Eye (tissue), 1 donor: ENCODE results near the gene LENG1.

Experiments
- DNase-seq: peaks from one replicate; pipeline ENCODE4 v3.0.0-alpha.2; 2015

Gene LENG1

DNA sequence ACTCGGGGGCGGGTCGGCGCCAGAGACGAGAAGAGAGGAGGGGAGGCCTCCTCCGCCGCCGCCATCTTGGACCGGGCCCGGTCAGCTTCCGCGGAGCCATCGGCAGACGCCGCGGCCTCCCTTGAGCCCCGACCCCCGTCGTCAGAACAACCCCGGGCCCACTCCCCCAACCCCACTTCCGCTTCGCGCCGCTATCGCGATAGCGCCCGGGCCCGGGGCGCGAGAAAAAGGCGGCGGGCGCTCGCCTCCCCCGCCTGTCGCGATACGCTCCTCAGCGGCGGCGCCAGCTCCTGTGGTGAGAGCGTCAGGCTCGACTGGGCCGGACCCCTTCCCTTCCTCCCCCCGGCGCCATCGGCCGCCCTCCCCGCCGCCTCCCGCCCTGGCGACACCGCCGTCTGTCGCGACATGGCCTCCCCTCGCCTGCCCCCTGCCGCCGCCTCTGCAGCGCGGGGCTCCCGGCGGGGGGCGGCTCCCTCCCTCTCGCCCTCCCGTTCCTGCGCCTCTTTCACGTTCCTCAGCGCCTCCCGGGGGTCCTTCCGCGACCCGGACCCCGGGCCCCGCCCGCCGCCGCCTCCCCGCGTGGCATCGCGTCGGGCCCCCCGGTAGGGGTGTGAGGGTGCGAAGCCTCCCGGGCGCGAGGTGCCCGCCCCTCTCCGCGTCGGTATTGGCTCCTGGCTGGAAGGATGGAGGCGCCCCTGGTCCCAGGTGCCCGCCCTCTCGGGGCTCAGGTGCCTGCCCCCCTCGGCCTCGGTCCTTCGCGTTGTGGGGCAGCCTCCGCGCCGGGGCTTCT lies 21.6 kb downstream of the LENG1 start, which contains the start of gene CNOT3:
Gene CNOT3, plus strand, starts transcription at position 64 of the 790 bp plus-strand sequence. CDS start 5,217 bp downstream, outside the sequence.
- DNase-seq: no peak

GRCh38 chr19:54136864-54137698 lies 22.4 kb downstream of the LENG1 start:
- peak; percentile 100 for DNase-seq

DNA sequence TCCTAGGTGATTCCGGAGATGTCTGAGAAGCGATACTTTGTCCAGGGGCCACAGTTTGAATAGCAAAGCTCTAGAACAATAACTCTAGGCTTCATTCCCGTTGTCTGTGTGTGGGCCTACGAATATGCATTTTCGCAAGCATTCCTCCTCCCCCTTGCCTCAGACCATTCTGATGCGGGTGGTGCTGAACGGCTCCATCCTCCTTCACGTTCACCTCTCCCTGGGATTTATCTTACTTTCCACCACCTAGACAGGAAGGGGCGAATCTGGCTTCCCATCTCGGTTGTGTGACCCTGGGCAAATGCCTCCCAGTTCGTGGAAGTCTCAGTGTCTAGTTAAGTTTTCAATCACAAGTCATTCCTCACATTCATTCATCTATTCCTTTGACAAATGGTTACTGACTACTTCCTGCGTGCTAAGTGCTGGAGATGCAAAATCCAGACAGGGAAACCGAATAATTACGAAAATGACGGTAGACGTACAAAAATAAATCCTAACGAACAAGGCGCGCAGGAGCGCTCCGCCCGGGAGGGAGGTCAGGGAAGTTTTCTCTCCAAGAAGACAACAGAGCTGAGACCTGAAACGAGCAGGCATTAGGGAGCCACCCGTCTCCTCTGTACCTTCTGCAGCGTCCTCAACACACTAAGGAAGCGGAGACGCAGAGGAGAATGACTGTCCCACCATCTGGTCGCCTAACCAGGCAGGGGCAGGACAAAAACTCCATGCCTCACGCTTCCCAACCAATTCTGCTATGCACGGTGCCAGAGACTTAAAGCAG lies 23.2 kb downstream of the LENG1 start:
- no peak for DNase-seq

DNA sequence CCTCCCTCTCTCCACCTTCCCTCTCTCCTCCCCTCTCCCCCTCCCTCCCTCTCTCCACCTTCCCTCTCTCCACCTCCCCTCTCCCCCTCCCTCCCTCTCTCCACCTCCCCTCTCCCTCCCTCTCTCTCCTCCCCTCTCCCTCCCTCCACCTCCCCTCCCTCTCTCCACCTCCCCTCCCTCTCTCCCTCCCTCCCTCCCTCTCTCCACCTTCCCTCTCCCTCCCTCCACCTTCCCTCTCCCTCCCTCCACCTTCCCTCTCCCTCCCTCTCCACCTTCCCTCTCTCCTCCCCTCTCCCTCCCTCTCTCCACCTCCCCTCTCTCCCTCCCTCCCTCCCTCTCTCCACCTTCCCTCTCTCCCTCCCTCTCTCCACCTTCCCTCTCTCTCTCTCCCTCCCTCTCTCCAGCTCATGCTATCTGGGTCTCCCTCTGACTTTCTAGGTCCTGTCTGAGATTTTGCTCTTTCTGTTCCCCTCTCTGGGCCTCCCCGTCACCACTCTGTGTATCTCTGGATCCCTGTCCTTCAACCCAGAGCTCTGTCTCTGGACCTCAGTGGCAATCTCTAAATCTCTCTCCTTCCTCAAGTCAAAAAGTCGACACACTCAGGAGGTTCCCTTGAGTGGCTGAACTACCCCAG lies 25.4 kb downstream of the LENG1 start:
- no peak for DNase-seq

DNA sequence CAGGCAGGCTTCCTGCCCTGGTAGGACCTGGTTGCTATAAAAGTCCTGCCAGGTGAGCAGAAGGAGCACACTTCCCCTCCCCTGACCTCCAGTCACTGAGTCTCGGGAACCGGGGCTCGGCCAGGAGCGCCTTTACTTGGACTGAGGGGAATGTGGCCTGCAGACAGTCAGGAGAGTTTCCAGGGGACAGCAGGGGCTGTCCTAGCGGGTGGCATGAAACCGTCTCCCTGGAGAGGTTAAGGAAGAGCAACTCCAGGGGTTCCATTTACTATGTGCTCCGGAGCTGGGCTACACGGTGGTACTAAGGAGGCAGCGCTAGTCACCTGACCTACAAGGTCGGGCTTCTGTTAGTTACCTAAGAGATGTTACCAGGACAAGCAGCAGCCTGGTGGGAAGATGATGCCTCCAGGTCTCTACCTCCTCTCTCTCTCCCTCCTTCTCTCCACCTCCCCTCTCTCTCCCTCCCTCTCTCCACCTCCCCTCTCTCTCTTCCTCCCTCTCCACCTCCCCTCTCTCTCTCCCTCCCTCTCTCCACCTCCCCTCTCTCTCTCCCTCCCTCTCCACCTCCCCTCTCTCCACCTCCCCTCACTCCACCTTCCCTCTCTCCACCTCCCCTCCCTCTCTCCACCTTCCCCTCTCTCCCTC lies 26.1 kb downstream of the LENG1 start:
- DNase-seq: peak; percentile 66

DNA sequence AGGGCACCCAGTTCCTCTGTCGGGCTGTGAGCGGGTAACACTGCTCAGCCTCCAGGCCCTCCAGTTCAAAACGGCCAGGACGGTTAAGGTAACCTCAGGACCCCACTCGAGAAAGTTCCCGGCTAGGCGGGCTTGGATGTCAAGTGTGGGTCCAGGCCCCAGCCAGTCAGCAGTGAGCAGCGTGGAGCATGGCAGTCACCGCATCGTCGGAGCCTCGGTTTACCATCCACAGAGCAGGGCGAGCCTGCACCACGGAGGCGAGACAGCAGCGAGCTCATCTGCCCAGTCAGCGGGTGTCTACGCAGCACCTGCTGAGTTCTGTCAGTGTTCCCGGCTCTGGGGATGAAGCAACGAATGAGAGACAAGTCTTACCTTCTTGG lies 29.9 kb downstream of the LENG1 start:
- no peak for DNase-seq

DNA sequence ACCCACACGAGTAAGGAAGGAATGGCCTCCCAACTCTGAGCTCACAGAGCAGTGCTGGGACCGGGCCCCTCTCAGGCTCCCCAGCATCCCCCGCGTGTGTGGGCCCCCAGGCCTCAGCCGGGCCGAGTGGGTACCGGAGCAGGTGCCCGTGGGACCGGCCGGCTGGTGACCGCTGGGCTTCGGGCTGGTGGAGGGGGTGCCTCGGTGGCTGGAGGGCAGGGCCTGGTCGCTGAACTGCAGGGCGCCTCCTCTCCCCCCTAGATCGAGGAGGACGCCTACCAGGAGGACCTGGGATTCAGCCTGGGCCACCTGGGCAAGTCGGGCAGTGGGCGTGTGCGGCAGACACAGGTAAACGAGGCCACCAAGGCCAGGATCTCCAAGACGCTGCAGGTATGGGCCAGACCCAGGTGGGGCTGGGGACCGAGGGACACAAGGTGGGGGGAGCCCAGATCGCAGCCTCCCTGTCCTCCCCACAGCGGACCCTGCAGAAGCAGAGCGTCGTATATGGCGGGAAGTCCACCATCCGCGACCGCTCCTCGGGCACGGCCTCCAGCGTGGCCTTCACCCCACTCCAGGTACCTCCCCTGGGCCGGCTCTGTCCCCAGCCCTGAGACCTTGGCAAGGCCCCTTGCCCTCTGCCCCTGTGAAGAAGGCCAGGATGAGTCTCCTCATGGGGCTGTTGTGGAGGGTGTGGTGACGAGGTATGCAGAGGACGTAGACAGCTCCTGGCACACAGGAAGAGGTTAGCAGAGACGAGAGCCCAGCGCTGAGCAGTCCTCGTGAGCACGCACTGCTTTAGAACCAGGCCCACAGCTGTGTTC lies 30.5 kb downstream of the LENG1 start:
- no peak for DNase-seq

DNA sequence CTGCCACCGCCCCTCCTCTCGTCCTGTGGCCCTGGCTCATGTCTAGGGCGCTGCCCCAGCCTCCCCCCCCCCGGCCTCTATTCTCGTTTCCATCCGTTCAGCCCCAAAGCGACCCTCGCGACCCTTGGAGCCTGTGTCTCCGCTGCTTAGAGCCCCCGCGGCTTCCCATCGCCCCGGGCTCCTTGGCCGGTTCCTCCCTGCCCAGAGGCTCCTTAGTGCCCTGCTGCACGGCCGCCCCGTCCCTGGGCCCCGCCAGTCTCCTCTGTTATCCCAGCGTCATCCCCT lies 31.1 kb downstream of the LENG1 start:
- DNase-seq: no peak

DNA sequence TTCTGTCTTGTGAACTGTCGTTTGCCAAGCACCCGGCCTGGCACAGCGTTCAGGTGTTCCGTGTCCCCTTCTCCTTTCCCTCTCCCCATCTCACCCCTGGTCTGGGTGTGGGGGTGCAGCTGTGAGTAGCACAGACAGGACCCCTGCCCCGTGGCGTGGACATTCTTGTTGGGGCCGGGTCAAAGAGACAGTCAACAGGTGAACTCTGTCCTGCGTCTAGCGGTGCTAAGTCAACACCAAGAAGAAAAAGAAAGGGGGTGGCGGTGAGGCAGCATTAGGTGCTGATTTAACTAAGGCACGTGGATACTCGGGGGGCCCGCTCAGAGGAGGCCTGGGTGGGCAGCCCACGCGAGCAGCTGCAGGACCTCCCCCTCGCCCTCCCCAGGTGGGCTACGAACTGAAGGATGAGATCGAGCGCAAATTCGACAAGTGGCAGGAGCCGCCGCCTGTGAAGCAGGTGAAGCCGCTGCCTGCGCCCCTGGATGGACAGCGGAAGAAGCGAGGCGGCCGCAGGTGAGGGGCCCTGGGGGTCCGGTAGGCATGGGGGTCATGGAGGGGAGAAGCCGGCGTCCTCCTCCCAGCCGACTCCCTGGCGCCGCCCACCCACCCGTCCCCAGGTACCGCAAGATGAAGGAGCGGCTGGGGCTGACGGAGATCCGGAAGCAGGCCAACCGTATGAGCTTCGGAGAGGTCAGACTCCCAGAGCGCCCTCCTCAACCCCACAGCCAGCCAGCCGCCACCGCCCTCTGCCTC lies 31.7 kb downstream of the LENG1 start:
- DNase-seq: no peak

DNA sequence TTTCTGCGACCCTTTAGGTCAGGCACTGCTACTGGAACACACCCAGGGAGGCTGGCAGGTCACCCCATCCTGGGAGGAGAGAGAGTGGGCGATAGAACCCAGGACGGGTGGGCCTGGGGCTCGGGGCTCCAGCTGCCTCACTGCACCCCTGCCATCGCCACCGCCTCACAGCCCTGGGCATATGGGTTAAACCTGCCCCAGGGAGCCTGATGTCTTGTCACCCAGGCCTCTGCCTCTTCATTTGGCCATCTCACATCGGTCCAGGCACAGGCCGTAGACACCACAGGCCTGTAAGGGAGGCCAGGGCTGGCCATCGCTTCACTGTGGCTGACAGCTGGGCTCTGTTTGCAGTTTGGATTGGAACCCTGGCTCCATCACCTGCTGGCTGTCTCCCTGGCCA lies 33.8 kb downstream of the LENG1 start:
- DNase-seq: no peak

DNA sequence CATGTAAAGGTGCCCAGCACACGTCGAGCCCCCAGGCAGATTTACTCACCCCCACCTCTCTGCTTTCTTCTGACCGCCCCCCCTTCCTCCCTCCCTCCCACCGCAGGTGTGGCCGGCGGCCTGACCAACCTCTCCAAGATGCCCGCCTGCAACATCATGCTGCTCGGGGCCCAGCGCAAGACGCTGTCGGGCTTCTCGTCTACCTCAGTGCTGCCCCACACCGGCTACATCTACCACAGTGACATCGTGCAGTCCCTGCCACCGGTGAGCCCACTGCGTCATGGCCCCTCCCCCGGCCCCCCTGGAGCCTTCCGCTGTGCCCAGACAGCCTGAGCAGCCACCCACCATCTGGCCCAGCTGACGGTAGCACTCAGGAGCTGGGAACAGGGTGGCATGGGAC lies 35.1 kb downstream of the LENG1 start:
- no peak for DNase-seq

DNA sequence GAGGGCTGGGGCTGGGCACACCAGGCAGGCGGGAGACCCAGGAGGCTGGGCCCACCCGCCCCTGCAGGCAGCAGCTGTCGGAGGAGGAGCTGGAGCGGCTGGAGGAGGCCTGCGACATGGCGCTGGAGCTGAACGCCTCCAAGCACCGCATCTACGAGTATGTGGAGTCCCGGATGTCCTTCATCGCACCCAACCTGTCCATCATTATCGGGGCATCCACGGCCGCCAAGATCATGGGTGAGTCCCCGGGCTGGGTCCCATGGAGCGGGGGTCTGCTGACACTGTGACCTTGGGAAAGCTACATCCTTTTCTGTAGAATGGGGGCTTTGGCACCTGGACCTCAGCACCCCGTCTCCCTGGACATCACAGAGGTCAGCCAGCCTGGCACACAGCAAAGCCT lies 35.8 kb downstream of the LENG1 start:
- DNase-seq: no peak

DNA sequence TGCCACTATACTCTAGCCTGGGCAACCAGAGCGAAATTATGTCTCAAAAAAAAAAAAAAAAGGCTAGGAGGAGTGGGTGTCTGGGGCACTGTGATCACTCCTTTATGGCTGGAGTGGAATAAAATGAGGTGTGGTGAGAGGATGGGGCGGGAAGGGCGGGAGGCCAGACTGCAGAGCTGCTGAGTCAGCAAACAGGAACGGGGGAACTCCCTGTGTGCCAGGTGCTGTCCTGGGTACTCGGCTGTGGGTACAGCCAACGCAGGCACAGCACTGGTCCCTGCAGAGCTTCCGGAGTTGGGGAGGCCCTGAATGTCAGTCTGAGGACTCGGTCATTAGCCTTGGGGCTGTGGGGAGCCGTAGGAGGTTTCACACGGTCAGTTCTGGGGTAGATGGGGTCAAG lies 38.3 kb downstream of the LENG1 start:
- no peak for DNase-seq

DNA sequence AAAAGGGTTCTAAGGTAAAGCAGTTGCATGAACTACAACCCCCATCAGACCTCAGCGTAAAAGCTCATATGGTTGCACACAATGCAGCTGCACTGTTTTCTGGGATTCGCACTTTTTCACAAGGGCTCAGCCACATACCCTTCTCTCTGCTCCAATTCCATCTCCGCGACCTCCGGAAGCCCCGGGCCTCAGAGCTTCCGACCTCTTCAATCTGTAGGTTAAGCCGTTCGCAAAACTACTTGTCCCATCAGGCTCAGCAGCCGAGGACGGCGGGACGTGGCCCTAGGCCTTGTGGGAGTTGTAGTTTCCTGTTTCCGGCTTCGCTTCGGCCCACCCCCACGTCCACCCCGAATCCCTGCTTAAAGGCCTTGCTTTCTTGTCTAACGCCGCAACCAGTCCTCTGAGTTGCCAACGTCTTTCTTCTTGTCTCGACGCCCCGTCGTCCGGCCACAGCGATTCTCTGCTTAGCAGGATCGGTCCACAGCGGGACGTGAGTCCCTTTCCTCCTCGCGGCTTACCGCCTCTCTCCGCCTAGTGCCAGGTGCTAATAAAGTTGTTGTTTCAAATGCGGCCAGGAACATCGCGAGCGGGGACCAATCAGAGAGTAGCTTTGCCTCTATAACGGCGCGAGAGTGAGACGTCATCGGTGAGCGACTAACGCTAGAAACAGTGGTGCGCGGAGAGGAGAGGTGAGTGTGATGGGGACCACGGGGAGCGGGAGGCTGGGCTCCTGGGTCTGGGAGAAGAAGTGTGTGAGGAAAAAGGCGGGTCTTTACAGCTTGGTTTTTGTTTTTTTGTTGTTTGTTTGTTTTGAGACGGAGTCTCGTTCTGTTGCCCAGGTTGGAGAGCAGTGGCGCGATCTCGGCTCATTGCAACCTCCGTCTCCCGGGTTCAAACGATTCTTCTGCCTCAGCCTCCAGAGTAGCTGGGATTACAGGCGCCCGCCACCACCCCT lies 44.1 kb downstream of the LENG1 start, which contains the start of the genes PRPF31 and TFPT:
Gene PRPF31, plus strand, starts transcription at position 646 of the 955 bp plus-strand sequence. CDS start 2,525 bp downstream, outside the sequence.
Gene TFPT, minus strand, starts transcription at position 549 of the 955 bp plus-strand sequence. Its CDS starts 388 bp downstream, at position 161.
- peak; percentile 100 for DNase-seq

- peak; percentile 11 for DNase-seq
Measured at GRCh38 chr19:54114340-54115108, 45.0 kb downstream of the LENG1 start.

GRCh38 chr19:54109651-54110050 lies 49.9 kb downstream of the LENG1 start:
- DNase-seq: no peak

- DNase-seq: no peak
Measured at GRCh38 chr19:54108496-54108895, 51.0 kb downstream of the LENG1 start.

DNA sequence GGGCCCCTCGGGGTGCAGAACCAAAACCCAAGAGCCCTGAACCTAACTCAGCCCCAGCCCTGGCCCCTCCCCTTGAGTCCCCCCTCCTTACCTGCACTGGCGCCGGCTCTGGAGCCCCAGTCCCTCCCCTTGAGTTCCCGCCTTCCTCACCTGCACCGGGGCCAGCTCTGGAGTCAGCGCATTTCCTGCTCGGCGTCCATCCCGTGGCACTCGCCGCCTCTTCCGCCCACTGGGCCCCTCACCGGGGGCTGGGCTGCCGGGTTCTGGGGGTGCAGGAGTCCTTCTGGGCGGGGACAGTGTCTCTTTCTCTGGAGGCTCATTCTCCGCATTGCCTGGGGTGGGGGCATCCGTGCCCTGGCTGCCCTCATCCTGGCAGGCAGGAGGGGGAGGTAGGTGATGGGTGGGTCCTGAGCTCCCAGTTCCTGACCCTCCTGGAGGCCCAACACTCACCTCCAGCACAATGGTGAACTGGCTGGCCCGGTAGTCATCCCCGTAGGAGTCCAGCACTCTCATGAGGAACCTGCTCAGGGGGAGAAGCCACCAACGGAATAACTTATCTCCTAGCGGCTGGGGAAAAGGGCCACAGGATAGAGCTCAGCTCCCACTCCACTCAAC lies 51.5 kb downstream of the LENG1 start:
- no peak for DNase-seq
